GM10847 (cell line): Measurements from ENCODE around the gene IL18R1.

Source experiments
- POLR2A ChIP-seq: IDR thresholded peaks from 2 replicates; pipeline ENCODE4 v1.6.1; 2011; ENCODE audit not compliant: insufficient read length; ENCODE audit errors: extremely low read depth

The IL18R1 gene

GRCh38 chr2:102337481-102338386 is 17.9 kb upstream of the IL18R1 start:
- TF ChIP-seq POLR2A, result no peak

DNA sequence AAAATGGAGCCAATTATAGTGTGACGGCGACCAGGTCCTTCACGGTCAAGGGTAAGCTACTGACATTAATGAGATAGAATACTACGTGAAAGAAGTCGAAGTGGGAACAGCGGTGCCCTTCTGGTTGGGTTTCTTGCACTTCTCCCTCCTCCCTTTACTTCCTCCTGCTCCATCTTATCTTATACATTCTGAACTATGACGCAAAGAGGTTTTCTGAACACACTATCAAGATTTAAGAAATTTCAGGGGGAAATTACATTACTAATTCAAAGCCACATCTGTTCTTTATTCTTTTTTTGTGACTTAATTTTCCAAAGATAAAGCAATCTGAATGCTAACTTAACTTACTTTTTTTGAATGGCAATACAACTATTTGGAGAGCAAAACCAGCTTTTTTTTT is 14.8 kb upstream of the IL18R1 start:
- no peak for TF ChIP-seq POLR2A

DNA sequence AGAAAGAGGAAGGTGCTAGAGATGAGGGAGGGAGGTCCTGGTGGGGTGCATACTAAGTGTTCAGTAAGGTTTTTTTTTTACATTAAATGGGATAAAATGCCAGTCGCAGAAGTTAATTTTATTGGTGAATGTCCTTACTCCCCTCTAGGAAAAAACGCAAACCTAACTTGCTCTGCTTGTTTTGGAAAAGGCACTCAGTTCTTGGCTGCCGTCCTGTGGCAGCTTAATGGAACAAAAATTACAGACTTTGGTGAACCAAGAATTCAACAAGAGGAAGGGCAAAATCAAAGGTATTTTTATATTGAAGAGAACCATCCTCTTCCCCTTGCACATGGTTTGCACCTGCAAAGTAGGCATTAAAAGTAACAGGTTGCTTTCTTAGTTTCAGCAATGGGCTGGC is 12.7 kb upstream of the IL18R1 start:
- no peak for TF ChIP-seq POLR2A

- no peak for TF ChIP-seq POLR2A
Observed at GRCh38 chr2:102344397-102344796, 11.2 kb upstream of the IL18R1 start.

- no peak for TF ChIP-seq POLR2A
Observed at GRCh38 chr2:102345329-102345920, 10.2 kb upstream of the IL18R1 start.

- TF ChIP-seq POLR2A, result no peak
Observed at GRCh38 chr2:102346381-102347130, 9.0 kb upstream of the IL18R1 start.

GRCh38 chr2:102350137-102350793 is 5.3 kb upstream of the IL18R1 start:
- TF ChIP-seq POLR2A, result no peak

DNA sequence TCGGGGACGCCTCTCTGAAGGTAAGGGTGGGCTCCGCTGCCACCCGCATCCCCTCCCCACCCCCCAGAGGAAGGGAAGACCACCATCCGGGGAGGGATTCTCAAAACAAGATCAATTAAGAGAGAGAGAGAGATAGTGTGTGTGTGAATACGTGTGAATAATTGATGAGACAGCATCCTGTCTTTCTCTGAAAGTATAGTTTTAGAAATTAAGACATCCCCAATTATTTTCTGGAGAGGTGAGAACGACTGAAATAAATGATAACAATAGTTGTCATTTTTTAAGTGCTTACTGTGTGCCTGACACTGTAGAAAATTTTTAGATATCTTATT is 751 bp downstream of the IL18R1 start:
- no peak for TF ChIP-seq POLR2A

- TF ChIP-seq POLR2A, result no peak
Observed at GRCh38 chr2:102356741-102357140, 1.1 kb downstream of the IL18R1 start.

DNA sequence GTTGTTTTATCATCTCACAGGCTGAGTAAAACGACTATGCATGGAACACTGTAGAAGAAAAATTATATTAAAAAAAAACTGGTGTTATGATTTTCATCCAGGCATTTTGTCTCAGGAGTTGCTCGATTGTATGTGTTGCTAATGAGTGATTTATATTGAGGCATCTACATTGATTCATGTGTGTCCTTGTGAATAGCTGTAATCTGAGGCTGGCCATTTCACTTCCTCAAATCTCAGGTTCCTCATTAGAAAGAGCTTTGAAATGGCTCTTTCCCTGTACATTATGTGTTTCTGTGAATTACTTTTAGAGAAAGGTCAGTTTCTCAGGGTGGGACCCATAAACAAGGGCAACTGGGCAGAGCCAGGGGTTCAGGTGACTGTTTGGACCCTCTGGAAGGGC is 2.3 kb downstream of the IL18R1 start:
- TF ChIP-seq POLR2A, result no peak

- no peak for TF ChIP-seq POLR2A
Observed at GRCh38 chr2:102358496-102358895, 2.9 kb downstream of the IL18R1 start.

DNA sequence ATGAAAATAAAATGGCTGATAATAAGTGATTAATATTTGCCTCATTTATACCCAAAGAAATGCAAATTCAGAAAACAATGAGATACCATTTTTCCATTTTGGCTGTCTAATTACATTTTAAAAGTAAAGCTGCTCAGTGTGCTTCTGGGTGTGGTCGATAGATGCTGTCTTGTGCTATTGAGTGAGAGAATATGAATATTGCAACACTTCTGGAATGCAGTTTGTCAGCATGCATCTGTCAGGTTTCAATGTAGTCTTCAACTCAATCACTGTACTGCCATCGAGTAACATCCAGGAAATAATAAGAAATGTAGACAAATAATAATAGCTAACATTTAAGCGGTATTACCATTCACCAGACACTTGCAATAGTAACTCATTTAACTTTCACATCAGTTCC is 3.9 kb downstream of the IL18R1 start:
- TF ChIP-seq POLR2A, result no peak

GRCh38 chr2:102361632-102362241 is 6.1 kb downstream of the IL18R1 start:
- no peak for TF ChIP-seq POLR2A

DNA sequence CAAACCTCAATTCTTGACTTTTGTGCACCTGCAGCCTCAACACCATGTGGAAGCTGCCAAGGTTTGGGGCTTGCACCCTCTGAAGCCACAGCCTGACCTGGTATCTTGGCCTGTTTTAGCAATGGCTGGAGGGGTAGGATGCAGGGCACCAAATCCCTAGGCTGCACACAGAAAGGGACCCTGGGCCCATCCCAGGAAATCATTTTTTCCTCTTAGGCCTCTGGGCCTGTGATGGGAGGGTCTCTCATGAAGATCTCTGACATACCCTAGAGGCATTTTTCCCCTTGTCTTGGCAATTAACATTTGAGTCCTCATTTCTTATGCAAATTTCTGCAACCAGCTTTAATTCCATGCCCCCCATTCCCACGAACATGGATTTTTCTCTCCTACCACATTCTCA is 10.2 kb downstream of the IL18R1 start:
- TF ChIP-seq POLR2A, result no peak

GRCh38 chr2:102366406-102367112 is 11.0 kb downstream of the IL18R1 start:
- no peak for TF ChIP-seq POLR2A

DNA sequence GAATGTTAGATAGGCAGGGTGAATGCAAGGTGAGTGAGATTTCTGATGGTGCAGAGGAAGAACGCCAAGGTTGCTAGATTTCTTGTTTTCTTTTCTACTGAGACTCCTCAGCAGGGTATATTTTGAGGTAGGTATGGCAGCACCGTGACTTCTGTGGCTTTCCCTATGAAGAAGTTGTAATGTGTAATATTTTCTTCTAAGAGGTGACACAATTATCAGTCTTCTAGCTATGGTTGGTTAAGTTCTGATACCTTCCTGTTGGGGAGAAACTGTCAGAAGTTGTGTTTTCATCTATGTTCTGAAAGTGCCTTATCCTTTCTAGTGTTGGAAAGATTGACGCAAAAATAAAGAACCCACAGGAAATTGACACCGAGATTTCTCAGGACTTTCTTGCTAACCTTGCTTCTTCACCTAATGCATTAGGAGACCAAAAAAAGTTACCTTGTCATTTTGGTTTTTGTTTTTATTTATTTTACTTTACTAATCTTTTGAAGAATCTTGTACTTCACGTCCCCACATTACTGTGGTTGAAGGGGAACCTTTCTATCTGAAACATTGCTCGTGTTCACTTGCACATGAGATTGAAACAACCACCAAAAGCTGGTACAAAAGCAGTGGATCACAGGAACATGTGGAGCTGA is 11.9 kb downstream of the IL18R1 start:
- no peak for TF ChIP-seq POLR2A
